Breast epithelium (tissue), 4 donors: Measurements from ENCODE around the gene ELOB. TPM values are rescaled to one million over a fixed set of nuclear protein-coding genes. Genes with fewer than 3 reads are reported as not detected.
A peak's percentile ranks its signal among the peaks of the same experiment; 100 is the strongest.

Source experiments
- DNase-seq, 2 donors: peaks; one replicate each; pipeline ENCODE4 v3.0.0-alpha.2; 2019; ENCODE audit warnings: low spot score in 2 of 2
- H3K27ac ChIP-seq, 2 donors: fragments of 200-600 bp; sonication (generic) in 1 of 2; one replicate each; pipeline ENCODE4 v1.5.1; 2016 to 2019; ENCODE audit warnings: mild to moderate bottlenecking in 1 of 2
- H3K27me3 ChIP-seq, 2 donors: fragments of 200-600 bp; sonication (generic) in 1 of 2; one replicate each; pipeline versions ENCODE4 v1.5.1 to v1.6.0; 2017 to 2019; ENCODE audit warnings: control low read depth in 1 of 2, mild to moderate bottlenecking in 1 of 2
- H3K36me3 ChIP-seq: fragments of 200-600 bp; one replicate; pipeline ENCODE4 v1.5.1; 2019
- H3K4me1 ChIP-seq, 2 donors: fragments of 200-600 bp; sonication (generic); one replicate each; pipeline ENCODE4 v1.5.1; 2016 to 2019; ENCODE audit warnings: control low read depth in 1 of 2
- H3K4me3 ChIP-seq, 3 donors: fragments of 200-600 bp; sonication (generic); 1 replicate in 2 of 3; 2 replicates in 1 of 3; pipeline ENCODE4 v1.5.1; 2016 to 2019; ENCODE audit warnings: mild to moderate bottlenecking in 3 of 3, moderate library complexity in 2 of 3
- H3K9me3 ChIP-seq, 2 donors: fragments of 200-600 bp; sonication (generic) in 1 of 2; one replicate each; pipeline ENCODE4 v1.5.1; 2016 to 2019; ENCODE audit warnings: control low read depth in 1 of 2
- CTCF ChIP-seq, 3 donors: fragments of 450-650 bp; IDR thresholded peaks; one replicate each; pipeline ENCODE4 v1.5.1; 2016 to 2017; ENCODE audit warnings: antibody characterized with exemption in 3 of 3, mild to moderate bottlenecking in 3 of 3, moderate library complexity in 3 of 3
- POLR2A ChIP-seq: fragments of 450-650 bp; IDR thresholded peaks from one replicate; pipeline ENCODE4 v1.6.1; 2016; ENCODE audit warnings: antibody characterized with exemption, mild to moderate bottlenecking, moderate library complexity
- POLR2AphosphoS5 ChIP-seq, 3 donors: sonication (generic); formaldehyde crosslinking; IDR thresholded peaks; one replicate each; pipeline ENCODE4 v1.6.1; 2017; ENCODE audit warnings: antibody characterized with exemption in 3 of 3
- intact Hi-C: fragments of 100-400 bp; cut with DNase I; formaldehyde crosslinking; loops from one replicate; pipeline ENCODE4 v1.15.1; 2023; ENCODE audit warnings: low total_unique reads
- total RNA-seq, 3 donors: library from RNA; depleted of rRNA; stranded (reverse); fragments of >200 nt; gene quantifications; one replicate each; pipeline ENCODE4 v1.1.0, GENCODE V29; 2016

The ELOB gene
- total RNA-seq, 3 donors from 2014 or later, result 147 to 292 (median 230) TPM

DNA sequence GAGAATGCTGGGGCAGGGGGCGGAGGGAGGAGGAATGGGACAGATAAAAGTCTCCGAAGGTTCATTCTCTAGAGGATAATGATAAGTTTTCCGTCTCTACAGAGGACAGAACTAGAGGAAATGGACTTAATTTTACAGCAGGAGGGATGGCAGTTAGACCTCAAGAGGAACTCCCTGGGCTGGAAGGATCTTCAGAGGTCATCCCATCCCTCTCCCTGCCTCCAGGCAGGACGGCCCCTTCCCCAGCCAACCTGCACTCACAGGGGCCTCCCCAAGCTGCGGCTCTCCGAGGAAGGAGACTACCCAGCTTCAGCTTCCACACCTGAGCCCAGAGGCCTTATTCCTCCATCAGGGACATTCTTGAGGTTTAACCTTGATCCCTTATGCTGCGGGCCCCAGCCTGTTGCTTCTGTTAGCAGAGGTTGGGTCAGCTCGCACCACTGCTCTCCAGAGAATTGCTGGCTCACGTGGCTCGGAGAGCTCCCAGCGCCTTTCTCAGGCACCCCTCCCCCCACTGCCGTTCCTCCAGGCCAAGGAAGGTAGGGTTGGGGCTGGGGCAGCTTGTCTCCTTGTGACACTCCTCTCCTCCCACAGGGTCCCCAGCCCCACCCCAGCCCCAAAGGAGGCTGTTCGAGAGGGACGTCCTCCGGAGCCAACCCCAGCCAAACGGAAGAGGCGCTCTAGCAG lies 8.5 kb downstream of the ELOB start:
- no peak for DNase-seq
- H3K4me1 ChIP-seq, result no peaks in the 10 kb centered on the region
- H3K27me3 ChIP-seq, result no peaks in the 10 kb centered on the region
- TF ChIP-seq POLR2A (no peak), POLR2AphosphoS5 (IDR thresholded peaks at IDR 0.05) (no peak), CTCF (IDR thresholded peaks at IDR 0.05) (no peak)
- no peaks in the 10 kb centered on the region for H3K9me3 ChIP-seq
- intact Hi-C loops, result no loop called here
- no peak overlapping the region for H3K4me3 ChIP-seq
- H3K36me3 ChIP-seq, result peaks cover 14% of the 10 kb centered on the region
- peak overlapping the region; percentile 27 to 50 for H3K27ac ChIP-seq

GRCh38 chr16:2767891-2768290 lies 9.2 kb downstream of the ELOB start:
- peaks cover 14% of the 10 kb centered on the region for H3K36me3 ChIP-seq
- intact Hi-C loops, result no loop called here
- no peak overlapping the region for H3K27ac ChIP-seq
- no peak overlapping the region for H3K4me3 ChIP-seq
- DNase-seq, result no peak
- H3K9me3 ChIP-seq, result no peaks in the 10 kb centered on the region
- H3K4me1 ChIP-seq, result no peaks in the 10 kb centered on the region
- no peaks in the 10 kb centered on the region for H3K27me3 ChIP-seq
- TF ChIP-seq CTCF (IDR thresholded peaks at IDR 0.05) (no peak), POLR2AphosphoS5 (IDR thresholded peaks at IDR 0.05) (no peak), POLR2A (no peak)

- H3K27me3 ChIP-seq, result no peaks in the 10 kb centered on the region
- no peaks in the 10 kb centered on the region for H3K9me3 ChIP-seq
- DNase-seq, result no peak
- H3K36me3 ChIP-seq, result peaks cover 15% of the 10 kb centered on the region
- no peak overlapping the region for H3K27ac ChIP-seq
- H3K4me1 ChIP-seq, result no peaks in the 10 kb centered on the region
- TF ChIP-seq CTCF (IDR thresholded peaks at IDR 0.05), result no peak
- no peak for TF ChIP-seq POLR2AphosphoS5 (IDR thresholded peaks at IDR 0.05)
- TF ChIP-seq POLR2A, result no peak
- no peak overlapping the region for H3K4me3 ChIP-seq
- intact Hi-C loops, result no loop called here
These were observed 9.8 kb downstream of the ELOB start for GRCh38 chr16:2767140-2767731.

GRCh38 chr16:2766430-2767139 lies 10.5 kb downstream of the ELOB start:
- no peak overlapping the region for H3K4me3 ChIP-seq
- no peak for DNase-seq
- H3K9me3 ChIP-seq, result no peaks in the 10 kb centered on the region
- H3K36me3 ChIP-seq, result peaks cover 22% of the 10 kb centered on the region
- TF ChIP-seq POLR2AphosphoS5 (IDR thresholded peaks at IDR 0.05) (no peak), POLR2A (no peak), CTCF (IDR thresholded peaks at IDR 0.05) (no peak)
- no peaks in the 10 kb centered on the region for H3K4me1 ChIP-seq
- H3K27me3 ChIP-seq, result no peaks in the 10 kb centered on the region
- H3K27ac ChIP-seq, result no peak overlapping the region
- intact Hi-C loops, result no loop called here
